HepG2 (cell line): ENCODE measurements around the gene ZNF853. TPM values are rescaled to one million over a fixed set of nuclear protein-coding genes. Genes with fewer than 3 reads are reported as not detected.
A peak's percentile ranks its signal among the peaks of the same experiment; 100 is the strongest.

ENCODE experiments used
- ATM ChIP-seq: fragments of 450-650 bp; IDR thresholded peaks from 2 replicates; pipeline ENCODE4 v1.7.1; 2017; ENCODE audit warnings: mild to moderate bottlenecking, borderline replicate concordance
- CC2D1A ChIP-seq: sonication (generic); formaldehyde crosslinking; IDR thresholded peaks from 2 replicates; pipeline ENCODE4 v1.8.1; 2023; ENCODE audit warnings: mild to moderate bottlenecking, missing genetic modification reagents
- FOXJ3 ChIP-seq: sonication (generic); formaldehyde crosslinking; IDR thresholded peaks from 2 replicates; pipeline ENCODE4 v1.4.0; 2020; ENCODE audit warnings: missing genetic modification reagents, mild to moderate bottlenecking, borderline replicate concordance
- GABPB1 ChIP-seq: IDR thresholded peaks from 2 replicates; pipeline ENCODE4 v1.6.1; 2016; ENCODE audit warnings: mild to moderate bottlenecking, missing genetic modification reagents, moderate library complexity, missing compliant biosample characterization
- KDM6A ChIP-seq: IDR thresholded peaks from 2 replicates; pipeline ENCODE4 v1.6.1; 2016; ENCODE audit warnings: low read depth
- MIER2 ChIP-seq: IDR thresholded peaks from 2 replicates; pipeline ENCODE4 v1.6.1; 2016; ENCODE audit warnings: missing biosample characterization, missing genetic modification reagents
- MZF1 ChIP-seq: sonication (generic); formaldehyde crosslinking; IDR thresholded peaks from 2 replicates; pipeline ENCODE4 v1.8.1; 2023; ENCODE audit warnings: mild to moderate bottlenecking, missing genetic modification reagents, borderline replicate concordance
- NCOR1 ChIP-seq: fragments of 200-600 bp; sonication (generic); IDR thresholded peaks from 2 replicates; pipeline ENCODE4 v1.7.0; 2017; ENCODE audit warnings: antibody characterized with exemption, low read length, borderline replicate concordance
- REPIN1 ChIP-seq: sonication (generic); formaldehyde crosslinking; IDR thresholded peaks from 2 replicates; pipeline ENCODE4 v1.8.0; 2022; ENCODE audit warnings: missing genetic modification reagents, low read depth, mild to moderate bottlenecking, borderline replicate concordance
- TBX2 ChIP-seq: sonication (generic); formaldehyde crosslinking; IDR thresholded peaks from 2 replicates; pipeline ENCODE4 v1.5.0; 2020; ENCODE audit warnings: missing genetic modification reagents, mild to moderate bottlenecking, borderline replicate concordance
- TP53 ChIP-seq: sonication (generic); formaldehyde crosslinking; conservative IDR thresholded peaks from 2 replicates; pipeline ENCODE4 v1.4.0; 2020; ENCODE audit warnings: missing genetic modification reagents
- ZFP36 ChIP-seq: fragments of 150-350 bp; IDR thresholded peaks from 2 replicates; pipeline ENCODE4 v1.6.1; 2018; ENCODE audit warnings: borderline replicate concordance, low read length, low read depth; ENCODE audit not compliant: partially characterized antibody
- ZFP37 ChIP-seq: sonication (generic); formaldehyde crosslinking; IDR thresholded peaks from 2 replicates; pipeline ENCODE4 v1.4.0; 2020; ENCODE audit warnings: missing genetic modification reagents, borderline replicate concordance
- ZNF124 ChIP-seq: sonication (generic); formaldehyde crosslinking; IDR thresholded peaks from 2 replicates; pipeline ENCODE4 v1.4.0; 2020; ENCODE audit warnings: missing genetic modification reagents
- ZNF260 ChIP-seq: sonication (generic); formaldehyde crosslinking; IDR thresholded peaks from 2 replicates; pipeline ENCODE4 v1.4.0; 2020; ENCODE audit warnings: missing genetic modification reagents, low read depth, mild to moderate bottlenecking, borderline replicate concordance
- ZNF556 ChIP-seq: sonication (generic); formaldehyde crosslinking; IDR thresholded peaks from 2 replicates; pipeline ENCODE4 v1.4.0; 2020; ENCODE audit warnings: mild to moderate bottlenecking, missing genetic modification reagents, borderline replicate concordance
- ZNF776 ChIP-seq: sonication (generic); formaldehyde crosslinking; IDR thresholded peaks from 2 replicates; pipeline ENCODE4 v1.4.0; 2020; ENCODE audit warnings: mild to moderate bottlenecking, missing genetic modification reagents
- polyA plus RNA-seq, 8 experiments: library from polyadenylated mRNA; depleted of rRNA in 3 of 8; stranded (reverse) in 7 of 8; unstranded in 1 of 8; fragments of >200 nt; fragmentation: Illumina TruSeq in 4 of 8; extraction: Trizol in 4 of 8; gene quantifications; 2 replicates each; pipeline versions ENCODE4 v1.2.1 to v1.2.3, GENCODE V29; 2011 to 2016; ENCODE audit warnings: low read depth in 4 of 8, missing spikeins in 1 of 8, mixed read lengths in 1 of 8; ENCODE audit not compliant: insufficient read depth in 1 of 8
- total RNA-seq, 5 experiments: library from RNA; depleted of rRNA; stranded (reverse); fragments of >200 nt; fragmentation: Illumina TruSeq; extraction: Trizol; gene quantifications; 2 replicates each; pipeline ENCODE4 v1.2.3, GENCODE V29; 2016; ENCODE audit warnings: low read depth in 1 of 5
- TF ChIP-seq, protein P1 (sequence below): sonication (generic); formaldehyde crosslinking; IDR thresholded peaks from 2 replicates; pipeline ENCODE4 v1.8.1; 2023; ENCODE audit warnings: mild to moderate bottlenecking, missing genetic modification reagents, borderline replicate concordance
- TF ChIP-seq, protein P2 (sequence below): sonication (generic); formaldehyde crosslinking; IDR thresholded peaks from 2 replicates; pipeline ENCODE4 v1.4.0; 2020; ENCODE audit warnings: mild to moderate bottlenecking, missing genetic modification reagents
- TF ChIP-seq, protein P3 (sequence below): sonication (generic); formaldehyde crosslinking; IDR thresholded peaks from 2 replicates; pipeline ENCODE4 v1.9.0; 2021; ENCODE audit warnings: missing genetic modification reagents, borderline replicate concordance
- TF ChIP-seq, protein P4 (sequence below): sonication (generic); formaldehyde crosslinking; IDR thresholded peaks from 2 replicates; pipeline ENCODE4 v1.4.0; 2020; ENCODE audit warnings: missing genetic modification reagents
- TF ChIP-seq, protein P5 (sequence below): sonication (generic); formaldehyde crosslinking; IDR thresholded peaks from 2 replicates; pipeline ENCODE4 v1.5.0; 2020; ENCODE audit warnings: missing genetic modification reagents

The ZNF853 gene
- total and polyA plus RNA-seq, 2 of the 13 experiments (the other 11 are each of a cell fraction or from before 2014, with no cell fraction given): 2.1 to 6.2 TPM

DNA sequence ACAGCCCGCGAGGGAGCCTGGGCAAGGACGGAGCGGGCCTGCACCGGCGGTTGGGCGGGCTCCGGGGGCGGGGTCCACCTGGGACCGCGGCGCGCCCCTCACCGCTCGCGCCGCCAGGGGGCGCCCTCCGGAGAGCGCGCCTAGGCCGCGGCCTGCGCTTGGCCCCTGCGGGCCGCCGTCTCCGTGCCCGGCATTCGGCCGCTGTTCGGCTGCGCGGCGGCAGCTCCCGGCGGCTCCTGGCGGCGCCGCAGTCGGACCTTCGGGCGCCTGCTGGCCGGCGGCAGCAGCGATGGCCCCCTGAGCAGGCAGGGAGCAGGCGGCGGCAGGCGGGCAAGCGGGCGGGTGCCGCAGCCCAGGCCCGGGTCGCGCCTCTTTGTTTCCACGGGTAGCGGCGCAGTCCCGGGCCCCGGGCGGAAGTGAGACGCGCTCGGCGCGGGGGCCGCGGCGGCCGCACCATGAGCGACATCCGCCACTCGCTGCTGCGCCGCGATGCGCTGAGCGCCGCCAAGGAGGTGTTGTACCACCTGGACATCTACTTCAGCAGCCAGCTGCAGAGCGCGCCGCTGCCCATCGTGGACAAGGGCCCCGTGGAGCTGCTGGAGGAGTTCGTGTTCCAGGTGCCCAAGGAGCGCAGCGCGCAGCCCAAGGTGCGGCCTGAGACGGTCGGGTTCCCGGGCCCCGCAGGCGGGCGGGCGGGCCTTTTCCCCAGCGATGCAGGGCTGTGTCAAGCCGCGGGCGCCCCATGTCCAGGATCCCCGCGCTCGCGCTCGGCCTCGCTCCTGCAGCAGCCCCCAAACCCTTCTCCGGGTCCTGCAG lies 25.4 kb upstream of the ZNF853 start, which contains the start of gene INTS15 (continued):
- peak; percentile 43 for TF ChIP-seq TBX2
- TF ChIP-seq ZNF260 (CRISPR knock-in tag): no peak
- TF ChIP-seq, protein P1, sequence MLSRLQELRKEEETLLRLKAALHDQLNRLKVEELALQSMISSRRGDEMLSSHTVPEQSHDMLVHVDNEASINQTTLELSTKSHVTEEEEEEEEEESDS (CRISPR knock-in tag): no peak
- no peak for TF ChIP-seq CC2D1A (CRISPR knock-in tag)
- no peak for TF ChIP-seq MZF1 (CRISPR knock-in tag)
- TF ChIP-seq, protein P2, sequence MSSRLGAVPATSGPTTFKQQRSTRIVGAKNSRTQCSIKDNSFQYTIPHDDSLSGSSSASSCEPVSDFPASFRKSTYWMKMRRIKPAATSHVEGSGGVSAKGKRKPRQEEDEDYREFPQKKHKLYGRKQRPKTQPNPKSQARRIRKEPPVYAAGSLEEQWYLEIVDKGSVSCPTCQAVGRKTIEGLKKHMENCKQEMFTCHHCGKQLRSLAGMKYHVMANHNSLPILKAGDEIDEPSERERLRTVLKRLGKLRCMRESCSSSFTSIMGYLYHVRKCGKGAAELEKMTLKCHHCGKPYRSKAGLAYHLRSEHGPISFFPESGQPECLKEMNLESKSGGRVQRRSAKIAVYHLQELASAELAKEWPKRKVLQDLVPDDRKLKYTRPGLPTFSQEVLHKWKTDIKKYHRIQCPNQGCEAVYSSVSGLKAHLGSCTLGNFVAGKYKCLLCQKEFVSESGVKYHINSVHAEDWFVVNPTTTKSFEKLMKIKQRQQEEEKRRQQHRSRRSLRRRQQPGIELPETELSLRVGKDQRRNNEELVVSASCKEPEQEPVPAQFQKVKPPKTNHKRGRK (CRISPR knock-in tag): no peak
- TF ChIP-seq ATM: no peak
- TF ChIP-seq ZNF556 (CRISPR knock-in tag): no peak; the same call in 1 of the 2 replicates
- TF ChIP-seq KDM6A (CRISPR knock-in tag): no peak
- TF ChIP-seq MIER2 (CRISPR knock-in tag): no peak
- no peak for TF ChIP-seq NCOR1
- TF ChIP-seq, protein P3, sequence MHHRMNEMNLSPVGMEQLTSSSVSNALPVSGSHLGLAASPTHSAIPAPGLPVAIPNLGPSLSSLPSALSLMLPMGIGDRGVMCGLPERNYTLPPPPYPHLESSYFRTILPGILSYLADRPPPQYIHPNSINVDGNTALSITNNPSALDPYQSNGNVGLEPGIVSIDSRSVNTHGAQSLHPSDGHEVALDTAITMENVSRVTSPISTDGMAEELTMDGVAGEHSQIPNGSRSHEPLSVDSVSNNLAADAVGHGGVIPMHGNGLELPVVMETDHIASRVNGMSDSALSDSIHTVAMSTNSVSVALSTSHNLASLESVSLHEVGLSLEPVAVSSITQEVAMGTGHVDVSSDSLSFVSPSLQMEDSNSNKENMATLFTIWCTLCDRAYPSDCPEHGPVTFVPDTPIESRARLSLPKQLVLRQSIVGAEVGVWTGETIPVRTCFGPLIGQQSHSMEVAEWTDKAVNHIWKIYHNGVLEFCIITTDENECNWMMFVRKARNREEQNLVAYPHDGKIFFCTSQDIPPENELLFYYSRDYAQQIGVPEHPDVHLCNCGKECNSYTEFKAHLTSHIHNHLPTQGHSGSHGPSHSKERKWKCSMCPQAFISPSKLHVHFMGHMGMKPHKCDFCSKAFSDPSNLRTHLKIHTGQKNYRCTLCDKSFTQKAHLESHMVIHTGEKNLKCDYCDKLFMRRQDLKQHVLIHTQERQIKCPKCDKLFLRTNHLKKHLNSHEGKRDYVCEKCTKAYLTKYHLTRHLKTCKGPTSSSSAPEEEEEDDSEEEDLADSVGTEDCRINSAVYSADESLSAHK (CRISPR knock-in tag): no peak
- peak; percentile 26 for TF ChIP-seq ZNF776
- TF ChIP-seq TP53 (CRISPR knock-in tag): no peak; the same call in 1 of the 2 replicates
- TF ChIP-seq REPIN1 (CRISPR knock-in tag): 0 out of 2 replicates have a peak, but pooled peaks have one; percentile 19
- TF ChIP-seq ZNF124 (CRISPR knock-in tag): no peak
- TF ChIP-seq, protein P4, sequence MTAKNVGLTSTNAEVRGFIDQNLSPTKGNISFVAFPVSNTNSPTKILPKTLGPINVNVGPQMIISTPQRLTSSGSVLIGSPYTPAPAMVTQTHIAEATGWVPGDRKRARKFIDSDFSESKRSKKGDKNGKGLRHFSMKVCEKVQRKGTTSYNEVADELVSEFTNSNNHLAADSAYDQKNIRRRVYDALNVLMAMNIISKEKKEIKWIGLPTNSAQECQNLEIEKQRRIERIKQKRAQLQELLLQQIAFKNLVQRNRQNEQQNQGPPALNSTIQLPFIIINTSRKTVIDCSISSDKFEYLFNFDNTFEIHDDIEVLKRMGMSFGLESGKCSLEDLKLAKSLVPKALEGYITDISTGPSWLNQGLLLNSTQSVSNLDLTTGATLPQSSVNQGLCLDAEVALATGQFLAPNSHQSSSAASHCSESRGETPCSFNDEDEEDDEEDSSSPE (CRISPR knock-in tag): 0 out of 2 replicates have a peak, but pooled peaks have one; percentile 15
- TF ChIP-seq FOXJ3 (CRISPR knock-in tag): no peak
- no peak for TF ChIP-seq ZFP36
- TF ChIP-seq GABPB1: peak; percentile 87
- TF ChIP-seq ZFP37 (CRISPR knock-in tag): no peak
- TF ChIP-seq, protein P5, sequence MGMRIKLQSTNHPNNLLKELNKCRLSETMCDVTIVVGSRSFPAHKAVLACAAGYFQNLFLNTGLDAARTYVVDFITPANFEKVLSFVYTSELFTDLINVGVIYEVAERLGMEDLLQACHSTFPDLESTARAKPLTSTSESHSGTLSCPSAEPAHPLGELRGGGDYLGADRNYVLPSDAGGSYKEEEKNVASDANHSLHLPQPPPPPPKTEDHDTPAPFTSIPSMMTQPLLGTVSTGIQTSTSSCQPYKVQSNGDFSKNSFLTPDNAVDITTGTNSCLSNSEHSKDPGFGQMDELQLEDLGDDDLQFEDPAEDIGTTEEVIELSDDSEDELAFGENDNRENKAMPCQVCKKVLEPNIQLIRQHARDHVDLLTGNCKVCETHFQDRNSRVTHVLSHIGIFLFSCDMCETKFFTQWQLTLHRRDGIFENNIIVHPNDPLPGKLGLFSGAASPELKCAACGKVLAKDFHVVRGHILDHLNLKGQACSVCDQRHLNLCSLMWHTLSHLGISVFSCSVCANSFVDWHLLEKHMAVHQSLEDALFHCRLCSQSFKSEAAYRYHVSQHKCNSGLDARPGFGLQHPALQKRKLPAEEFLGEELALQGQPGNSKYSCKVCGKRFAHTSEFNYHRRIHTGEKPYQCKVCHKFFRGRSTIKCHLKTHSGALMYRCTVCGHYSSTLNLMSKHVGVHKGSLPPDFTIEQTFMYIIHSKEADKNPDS: no peak
